SH-SY5Y (cell line): Measurements from ENCODE around the gene VTN.

Source experiments
- GATA2 ChIP-seq: IDR thresholded peaks from 2 replicates; pipeline ENCODE4 v1.6.1; 2011; ENCODE audit warnings: mild to moderate bottlenecking, low read depth, low read length
- GATA3 ChIP-seq: IDR thresholded peaks from 2 replicates; pipeline ENCODE4 v1.6.1; 2011; ENCODE audit warnings: low read depth, mild to moderate bottlenecking, low read length, moderate library complexity

GRCh38 chr17:28334666-28335200, 35.4 kb downstream of the VTN start:
- TF ChIP-seq GATA2 (no peak), GATA3 (no peak)
